IPS-18c (cell line): ENCODE data around the gene MINDY2.
A peak's percentile ranks its signal among the peaks of the same experiment; 100 is the strongest.
"Not testable (repeated sequence)": the region's sequence is repeated elsewhere in the genome, so short reads cannot be mapped to it uniquely, and the experiment has no call there.

Experiments used
- H3K4me3 ChIP-seq: 2 replicates; pipeline ENCODE4 v1.7.0; 2013; ENCODE audit warnings: low read depth, mild to moderate bottlenecking, low read length, moderate library complexity; ENCODE audit not compliant: insufficient read depth
- H3K9me3 ChIP-seq: one replicate; pipeline ENCODE4 v1.6.1; 2013; ENCODE audit warnings: mild to moderate bottlenecking, low read length, moderate library complexity; ENCODE audit not compliant: control insufficient read depth, insufficient read depth

MINDY2 gene

GRCh38 chr15:58748852-58749531 is 22.1 kb upstream of the MINDY2 start:
- Histone ChIP-seq H3K9me3 (no peaks in the 10 kb centered on the region), H3K4me3 (peak overlapping the region; percentile 92)

DNA sequence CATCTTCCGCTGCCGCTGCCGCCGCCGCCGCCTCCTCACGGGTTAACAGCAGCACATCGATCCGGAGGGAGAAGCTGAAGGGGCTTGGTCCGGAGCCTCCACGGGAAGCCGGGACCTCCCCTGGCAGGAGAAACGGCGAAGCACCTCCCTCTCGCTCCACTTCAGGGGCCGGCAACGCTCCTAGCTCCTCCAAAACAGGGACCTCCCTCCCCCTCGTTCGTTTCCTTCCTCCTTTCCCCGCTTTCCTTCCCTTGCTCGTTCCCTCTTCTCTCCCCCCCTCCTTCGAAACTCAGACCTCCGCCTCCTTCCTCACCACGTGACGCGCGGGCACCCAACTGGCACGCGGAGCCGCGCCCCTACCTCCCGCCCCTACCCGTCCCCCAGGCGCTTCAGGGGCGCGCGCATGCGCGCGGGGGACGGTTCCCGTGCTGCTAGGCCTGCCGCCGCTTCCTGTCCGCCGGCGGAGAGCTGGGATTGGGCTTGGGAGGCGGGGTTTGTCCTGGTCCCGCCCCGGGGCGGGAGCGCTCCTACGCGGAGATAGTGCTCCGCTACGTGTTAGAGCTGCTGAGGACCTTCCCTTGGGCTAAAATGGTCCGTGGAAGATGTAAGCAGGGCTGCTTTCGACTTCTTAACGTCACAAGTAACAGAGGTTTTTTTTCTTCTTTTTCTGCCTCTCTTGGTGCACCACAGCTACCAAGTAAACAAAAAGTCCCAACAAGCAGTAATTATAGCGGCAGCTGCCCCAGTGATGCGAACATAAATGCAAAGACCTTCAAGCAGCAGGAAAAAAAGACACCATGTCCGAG is 21.4 kb upstream of the MINDY2 start, which contains the start of gene ADAM10:
ADAM10 (minus strand) TSS at position 176 of the 806 bp plus-strand sequence; CDS start at position 3, 173 bp downstream.
- H3K4me3 ChIP-seq: peak within 1 kb of the TSS; percentile 92
- no peaks in the 10 kb centered on the region for H3K9me3 ChIP-seq

DNA sequence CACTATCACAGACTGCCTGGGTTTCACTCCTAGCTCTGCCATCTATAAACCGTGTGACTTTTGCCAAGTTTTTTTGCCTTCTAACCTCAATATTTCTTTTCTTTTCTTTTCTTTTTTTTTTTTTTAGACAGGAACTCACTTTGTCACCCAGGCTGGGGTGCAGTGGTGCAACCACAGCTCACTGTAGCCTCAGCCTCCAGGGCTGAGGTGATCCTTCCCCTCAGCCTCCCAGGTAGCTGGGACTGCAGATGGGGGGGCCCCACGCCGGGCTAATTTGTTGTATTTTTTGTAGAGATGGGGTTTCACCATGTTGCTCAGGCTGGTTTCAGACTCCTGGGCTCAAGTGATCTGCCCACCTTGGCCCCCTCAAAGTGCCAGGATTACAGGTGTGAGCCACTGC is 18.4 kb upstream of the MINDY2 start:
- no peak overlapping the region for H3K4me3 ChIP-seq
- H3K9me3 ChIP-seq: no peaks in the 10 kb centered on the region

- H3K4me3 ChIP-seq: no peak overlapping the region
- H3K9me3 ChIP-seq: no peaks in the 10 kb centered on the region
Observed at GRCh38 chr15:58755350-58755749, 15.8 kb upstream of the MINDY2 start.

GRCh38 chr15:58755956-58756355 is 15.1 kb upstream of the MINDY2 start:
- H3K9me3 ChIP-seq: no peaks in the 10 kb centered on the region
- H3K4me3 ChIP-seq: no peak overlapping the region

DNA sequence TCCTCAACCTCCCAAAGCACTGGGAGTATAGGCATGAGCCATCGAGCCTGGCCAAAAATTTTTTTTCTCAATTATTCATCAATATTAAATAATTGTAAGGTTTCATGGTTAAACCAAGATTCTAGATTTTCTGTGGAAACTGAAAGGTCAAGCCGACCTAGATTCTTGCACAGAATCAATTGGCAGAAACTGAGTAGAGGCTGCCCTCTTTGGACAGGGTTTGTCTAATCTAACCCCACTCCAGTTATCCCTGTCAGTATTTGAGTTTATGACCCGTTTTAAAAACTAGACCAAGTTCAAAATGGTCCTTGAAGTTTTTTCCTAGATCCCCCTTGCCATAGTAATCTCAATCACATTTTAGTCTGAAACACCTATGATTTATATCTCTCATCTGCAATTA is 13.0 kb upstream of the MINDY2 start:
- no peaks in the 10 kb centered on the region for H3K9me3 ChIP-seq
- no peak overlapping the region for H3K4me3 ChIP-seq

DNA sequence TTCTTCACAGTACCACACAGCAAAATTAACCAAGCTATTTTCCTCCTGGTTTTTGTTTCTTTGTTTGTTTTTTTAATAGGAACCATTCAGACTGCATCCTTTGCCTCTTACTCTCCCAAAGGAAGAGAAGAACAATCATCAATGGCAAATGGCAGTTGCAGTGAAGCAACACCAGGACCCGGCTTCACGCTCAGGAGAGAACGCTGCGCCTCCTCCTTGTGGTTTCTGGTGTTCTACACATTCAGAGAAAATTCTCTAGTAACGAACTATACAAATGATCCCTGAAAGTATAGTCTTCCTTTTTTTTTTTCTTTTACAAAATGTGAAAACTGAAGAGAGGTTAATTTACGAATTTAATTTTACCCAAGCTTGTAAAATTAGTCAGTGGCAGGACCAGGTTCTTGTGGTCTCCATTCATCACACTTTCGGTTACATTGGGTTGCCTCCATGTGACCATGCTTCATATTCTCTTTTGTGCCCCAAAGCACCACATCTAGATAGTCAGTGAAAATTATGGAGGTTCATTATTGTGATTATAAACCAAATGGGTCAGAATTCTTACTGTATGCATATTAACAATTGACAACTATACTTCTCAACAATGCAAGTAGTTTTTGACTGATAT is 10.6 kb upstream of the MINDY2 start:
- H3K9me3 ChIP-seq: no peaks in the 10 kb centered on the region
- no peak overlapping the region for H3K4me3 ChIP-seq

- Histone ChIP-seq H3K4me3 (no peak overlapping the region), H3K9me3 (no peaks in the 10 kb centered on the region)
Observed at GRCh38 chr15:58761010-58761388, 10.1 kb upstream of the MINDY2 start.

DNA sequence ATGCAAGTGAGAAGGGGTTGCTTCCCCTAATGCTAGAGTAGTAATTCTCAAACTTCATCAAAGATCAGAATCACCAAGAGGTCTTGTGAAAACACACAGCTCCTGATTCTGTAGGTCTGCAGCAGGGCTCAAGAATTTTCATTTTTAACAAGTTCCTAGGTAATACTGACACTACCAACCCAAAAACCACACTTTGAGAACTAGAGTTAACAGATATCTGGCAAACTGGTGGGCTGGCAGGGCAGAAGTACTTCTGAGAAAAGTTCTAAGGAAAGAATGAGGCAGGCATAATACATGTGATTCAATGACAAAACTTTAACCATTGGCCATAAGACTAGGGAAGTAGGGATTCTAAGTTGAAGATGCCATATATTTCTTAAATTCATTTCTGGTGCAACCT is 8.8 kb upstream of the MINDY2 start:
- Histone ChIP-seq H3K4me3 (no peak overlapping the region), H3K9me3 (no peaks in the 10 kb centered on the region)

DNA sequence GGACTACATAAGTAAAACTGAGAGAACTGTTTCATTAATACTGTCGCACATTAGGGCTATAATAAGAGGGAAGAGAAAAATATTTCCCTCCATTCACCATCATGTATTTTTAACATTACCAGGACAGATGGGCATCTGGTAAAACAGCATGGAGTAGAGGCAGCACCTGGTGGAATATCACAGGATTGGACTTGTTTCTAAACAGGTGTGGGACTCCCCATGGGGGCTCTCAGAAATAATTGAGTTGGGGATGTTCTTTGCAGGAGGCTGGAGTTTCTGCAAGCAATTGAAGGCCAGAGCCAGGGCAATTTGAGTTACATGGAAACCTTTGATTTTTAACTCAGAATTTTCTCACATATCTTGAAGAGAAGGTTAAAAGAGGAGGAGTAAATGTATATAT is 8.4 kb upstream of the MINDY2 start:
- Histone ChIP-seq H3K4me3 (no peak overlapping the region), H3K9me3 (no peaks in the 10 kb centered on the region)

GRCh38 chr15:58764468-58764867 is 6.6 kb upstream of the MINDY2 start:
- H3K4me3 ChIP-seq: no peak overlapping the region
- no peaks in the 10 kb centered on the region for H3K9me3 ChIP-seq

GRCh38 chr15:58766290-58766689 is 4.8 kb upstream of the MINDY2 start:
- H3K4me3 ChIP-seq: no peak overlapping the region
- no peaks in the 10 kb centered on the region for H3K9me3 ChIP-seq

DNA sequence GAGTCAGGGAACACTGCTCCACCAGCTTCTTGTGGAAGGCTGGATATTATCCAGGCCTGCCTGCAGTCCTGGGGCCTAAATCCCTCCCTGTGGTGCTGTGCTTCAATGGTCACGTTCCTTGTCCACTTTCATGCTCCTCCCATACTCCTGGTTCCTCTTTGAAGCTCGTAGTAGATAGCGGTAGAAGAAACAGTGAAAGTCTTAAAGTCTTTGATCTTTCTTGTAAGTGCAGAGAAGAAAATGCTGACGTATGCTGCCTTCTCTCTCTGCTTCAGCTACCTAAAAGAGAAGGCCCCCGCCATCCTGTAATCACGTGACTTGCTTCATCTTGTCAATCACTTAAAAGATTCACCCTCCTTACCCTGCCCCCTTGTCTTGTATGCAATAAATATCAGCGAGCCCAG is 2.5 kb upstream of the MINDY2 start:
- not testable (repeated sequence) for H3K4me3 ChIP-seq, H3K9me3 ChIP-seq

DNA sequence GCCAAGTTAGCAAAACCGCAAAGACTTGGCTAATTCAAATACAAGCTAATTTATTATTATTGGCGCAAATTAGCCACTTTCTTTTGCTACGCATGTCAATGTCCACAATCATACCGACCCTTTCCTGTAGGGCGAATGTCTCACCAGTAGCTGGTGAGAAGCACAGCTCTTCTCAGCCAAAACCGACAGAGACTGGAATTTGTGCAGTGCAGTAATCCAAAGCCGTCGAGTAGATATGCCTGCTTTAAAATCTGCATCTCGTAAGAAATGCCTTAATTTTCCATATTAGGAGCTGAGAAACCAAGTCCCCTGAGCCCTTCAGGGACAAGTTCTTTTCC is 614 bp upstream of the MINDY2 start:
- no peaks in the 10 kb centered on the region for H3K9me3 ChIP-seq
- H3K4me3 ChIP-seq: peak overlapping the region; percentile 38

DNA sequence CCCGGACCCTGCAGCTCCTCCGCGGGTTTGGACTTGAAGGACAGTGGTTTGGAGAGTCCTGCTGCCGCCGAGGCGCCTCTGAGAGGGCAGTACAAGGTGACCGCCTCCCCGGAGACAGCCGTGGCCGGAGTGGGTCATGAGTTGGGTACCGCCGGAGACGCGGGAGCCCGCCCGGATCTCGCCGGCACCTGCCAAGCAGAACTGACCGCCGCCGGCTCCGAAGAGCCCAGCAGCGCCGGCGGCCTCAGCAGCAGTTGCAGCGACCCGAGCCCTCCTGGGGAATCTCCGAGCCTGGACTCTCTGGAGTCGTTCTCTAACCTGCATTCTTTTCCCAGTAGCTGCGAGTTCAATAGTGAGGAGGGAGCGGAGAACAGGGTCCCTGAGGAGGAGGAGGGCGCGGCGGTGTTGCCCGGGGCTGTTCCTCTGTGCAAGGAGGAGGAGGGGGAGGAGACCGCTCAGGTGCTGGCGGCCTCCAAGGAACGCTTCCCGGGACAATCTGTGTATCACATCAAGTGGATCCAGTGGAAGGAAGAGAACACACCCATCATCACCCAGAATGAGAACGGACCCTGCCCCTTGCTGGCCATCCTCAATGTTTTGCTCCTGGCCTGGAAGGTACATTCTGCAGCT is 634 bp downstream of the MINDY2 start:
- H3K4me3 ChIP-seq: peak overlapping the region; percentile 97
- H3K9me3 ChIP-seq: no peaks in the 10 kb centered on the region

DNA sequence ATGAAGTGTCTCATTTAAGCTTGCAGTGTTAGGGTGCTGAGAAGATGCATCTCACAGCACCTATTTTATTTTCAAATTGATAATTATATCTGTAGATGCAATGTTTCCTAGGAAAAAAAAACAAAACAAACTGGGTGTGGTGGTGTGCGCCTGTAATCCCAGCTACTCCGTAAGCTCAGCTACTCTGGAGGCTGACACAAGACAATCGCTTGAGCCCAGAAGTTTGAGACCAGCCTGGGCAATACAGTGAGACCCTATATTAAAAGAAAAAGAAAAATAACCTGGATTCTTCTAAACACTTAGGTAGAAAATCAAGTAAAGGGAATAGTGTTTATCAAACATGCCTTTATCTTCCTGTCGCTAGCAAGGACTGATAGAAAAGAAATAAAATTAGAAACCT is 1.9 kb downstream of the MINDY2 start:
- no peak overlapping the region; the same call in 1 of the 2 replicates for H3K4me3 ChIP-seq
- no peaks in the 10 kb centered on the region for H3K9me3 ChIP-seq

DNA sequence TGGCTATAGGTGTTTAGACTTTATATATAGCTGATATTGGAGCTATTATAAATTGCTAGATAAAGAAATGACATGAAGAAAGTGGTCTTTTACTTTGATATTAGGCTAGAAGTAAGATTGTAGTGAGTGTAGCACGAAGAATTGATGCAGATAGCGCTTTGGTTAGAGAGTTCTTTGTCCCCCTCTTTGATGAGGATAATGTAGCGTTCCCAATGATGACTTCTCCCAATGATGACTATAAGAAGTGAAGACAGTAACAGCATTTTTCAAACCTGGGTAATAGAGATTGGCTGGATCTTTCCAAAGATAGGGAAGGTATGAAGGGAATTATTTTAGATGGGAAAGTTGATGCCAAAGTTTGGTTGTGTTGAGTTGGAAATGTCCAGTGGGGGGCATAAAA is 4.3 kb downstream of the MINDY2 start:
- Histone ChIP-seq H3K9me3 (no peaks in the 10 kb centered on the region), H3K4me3 (no peak overlapping the region)

DNA sequence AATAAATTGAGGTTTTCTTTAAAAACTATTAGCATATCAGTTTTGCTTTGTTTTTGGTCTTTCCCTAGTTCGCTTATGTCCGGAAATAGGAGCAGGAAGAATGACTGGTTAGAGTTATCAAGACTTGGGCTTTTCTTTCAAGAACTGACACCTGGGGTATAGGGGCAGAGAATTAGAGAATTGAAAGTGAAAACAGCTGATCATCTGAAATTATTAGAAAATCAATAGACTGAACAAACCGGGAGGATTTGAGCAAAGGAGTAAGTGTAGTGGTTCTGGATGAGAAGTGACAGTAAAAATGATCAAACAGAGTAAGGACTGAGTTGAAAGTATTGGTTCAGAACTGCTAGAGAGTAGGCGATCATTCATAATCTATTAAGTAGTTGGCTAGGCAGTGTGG is 6.0 kb downstream of the MINDY2 start:
- Histone ChIP-seq H3K9me3 (no peaks in the 10 kb centered on the region), H3K4me3 (no peak overlapping the region)
